Smooth muscle cell (in vitro differentiated cells): Measurements from ENCODE around the gene NFIC. TPM values are rescaled to one million over a fixed set of nuclear protein-coding genes. Genes with fewer than 3 reads are reported as not detected.

Source experiments
- DNase-seq: peaks from one replicate; lab custom pipeline; 2025; ENCODE audit not compliant: unreplicated experiment; lab: John Stamatoyannopoulos, UW
- H2AFZ ChIP-seq: fragments of 200-600 bp; sonication (generic); 2 replicates; pipeline ENCODE4 v1.6.0; 2016; ENCODE audit warnings: antibody characterized with exemption, low read depth, mild to moderate bottlenecking
- H3F3A ChIP-seq: fragments of 200-600 bp; sonication (generic); 2 replicates; pipeline ENCODE4 v1.6.0; 2017; ENCODE audit warnings: antibody characterized with exemption, low read depth
- H3K27ac ChIP-seq: fragments of 200-600 bp; sonication (generic); 2 replicates; pipeline ENCODE4 v1.5.1; 2016; ENCODE audit warnings: low read depth, mild to moderate bottlenecking
- H3K27me3 ChIP-seq: fragments of 200-600 bp; sonication (generic); 2 replicates; pipeline ENCODE4 v1.6.1; 2016; ENCODE audit warnings: low read depth, mild to moderate bottlenecking
- H3K36me3 ChIP-seq: fragments of 200-600 bp; sonication (generic); 2 replicates; pipeline ENCODE4 v1.5.1; 2016; ENCODE audit warnings: low read depth
- H3K4me1 ChIP-seq: fragments of 200-600 bp; sonication (generic); 2 replicates; pipeline ENCODE4 v1.5.1; 2016; ENCODE audit warnings: low read depth
- H3K4me2 ChIP-seq: fragments of 200-600 bp; sonication (generic); 2 replicates; pipeline ENCODE4 v1.6.0; 2016; ENCODE audit warnings: mild to moderate bottlenecking
- H3K4me3 ChIP-seq: fragments of 200-600 bp; sonication (generic); 2 replicates; pipeline ENCODE4 v1.5.1; 2016; ENCODE audit warnings: mild to moderate bottlenecking
- H3K79me2 ChIP-seq: fragments of 200-600 bp; sonication (generic); 2 replicates; pipeline ENCODE4 v1.6.0; 2016; ENCODE audit warnings: low read depth, mild to moderate bottlenecking
- H3K9ac ChIP-seq: fragments of 200-600 bp; sonication (generic); 2 replicates; pipeline ENCODE4 v1.6.0; 2016; ENCODE audit warnings: low read depth
- H3K9me3 ChIP-seq: fragments of 200-600 bp; sonication (generic); replicated peaks from 2 replicates; pipeline ENCODE4 v1.5.1; 2016; ENCODE audit warnings: low read depth
- H4K20me1 ChIP-seq: fragments of 200-600 bp; sonication (generic); 2 replicates; pipeline ENCODE4 v1.6.0; 2016; ENCODE audit warnings: low read depth
- WGBS: methylation state at CpG from one replicate; pipeline ENCODE4 v1.1.7; 2016; ENCODE audit warnings: low lambda C conversion rate; 5-methylcytosine and 5-hydroxymethylcytosine counted together
- polyA plus RNA-seq: library from polyadenylated mRNA; unstranded; fragments of >200 nt; fragmentation: Nextera tagmentation; extraction: Ambion mirVana; gene quantifications from 2 replicates; pipeline ENCODE4 v1.2.1, GENCODE V29; 2016
- total RNA-seq: library from RNA; depleted of rRNA; stranded (reverse); fragments of >200 nt; gene quantifications from 2 replicates; pipeline ENCODE4 v1.2.3, GENCODE V29; 2014
- TF ChIP-seq, protein P1 (sequence below): fragments of 200-600 bp; sonication (generic); IDR thresholded peaks from 2 replicates; pipeline ENCODE4 v1.5.1; 2017; ENCODE audit warnings: borderline replicate concordance, mild to moderate bottlenecking, antibody characterized with exemption; ENCODE audit not compliant: insufficient read depth, poor library complexity, severe bottlenecking

The NFIC gene
- total and polyA plus RNA-seq, 2 experiments from 2014 or later, result 7.9 to 33.2 TPM

DNA sequence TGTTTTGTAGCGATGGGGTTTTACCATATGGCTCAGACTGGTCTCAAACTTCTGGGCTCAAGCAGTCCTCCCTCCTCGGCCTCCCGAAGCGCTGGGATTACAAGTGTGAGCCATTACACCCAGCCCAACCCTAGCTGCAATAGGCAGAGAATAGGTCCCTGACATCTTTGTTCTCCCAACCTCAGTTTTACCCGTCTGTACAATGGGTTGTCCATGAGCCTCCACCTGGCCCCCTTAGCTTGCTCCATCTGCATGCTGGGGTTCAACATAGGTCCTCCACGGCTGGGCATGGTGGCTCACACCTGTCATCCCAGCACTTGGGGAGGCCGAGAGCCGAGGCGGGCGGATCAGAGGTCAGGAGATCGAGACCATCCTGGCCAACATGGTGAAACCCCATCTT, 14.4 kb downstream of the NFIC start:
- no peak overlapping the region for H3K27ac ChIP-seq

DNA sequence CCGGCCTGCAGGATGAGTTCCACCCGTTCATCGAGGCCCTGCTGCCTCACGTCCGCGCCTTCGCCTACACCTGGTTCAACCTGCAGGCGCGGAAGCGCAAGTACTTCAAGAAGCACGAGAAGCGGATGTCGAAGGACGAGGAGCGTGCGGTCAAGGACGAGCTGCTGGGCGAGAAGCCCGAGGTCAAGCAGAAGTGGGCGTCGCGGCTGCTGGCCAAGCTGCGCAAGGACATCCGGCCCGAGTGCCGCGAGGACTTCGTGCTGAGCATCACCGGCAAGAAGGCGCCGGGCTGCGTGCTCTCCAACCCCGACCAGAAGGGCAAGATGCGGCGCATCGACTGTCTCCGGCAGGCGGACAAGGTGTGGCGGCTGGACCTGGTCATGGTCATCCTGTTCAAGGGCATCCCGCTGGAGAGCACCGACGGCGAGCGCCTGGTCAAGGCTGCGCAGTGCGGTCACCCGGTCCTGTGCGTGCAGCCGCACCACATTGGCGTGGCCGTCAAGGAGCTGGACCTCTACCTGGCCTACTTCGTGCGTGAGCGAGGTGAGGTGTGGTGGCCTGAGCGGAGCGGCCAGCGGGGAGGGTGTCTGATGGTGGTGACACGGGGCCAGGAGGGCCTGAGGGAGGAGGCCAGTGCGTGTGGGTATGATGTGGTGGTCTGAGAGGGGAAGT, 15.5 kb downstream of the NFIC start:
- no peak overlapping the region for H3K27ac ChIP-seq
- no peaks in the 10 kb centered on the region for H3F3A ChIP-seq
- H2AFZ ChIP-seq, result no peak overlapping the region
- 94% methylated on average over 59 of the region's 59 CpGs for WGBS
- peaks cover 100% of the 10 kb centered on the region for H4K20me1 ChIP-seq
- DNase-seq, result no peak
- H3K4me1 ChIP-seq, result no peaks in the 10 kb centered on the region
- TF ChIP-seq, protein P1, sequence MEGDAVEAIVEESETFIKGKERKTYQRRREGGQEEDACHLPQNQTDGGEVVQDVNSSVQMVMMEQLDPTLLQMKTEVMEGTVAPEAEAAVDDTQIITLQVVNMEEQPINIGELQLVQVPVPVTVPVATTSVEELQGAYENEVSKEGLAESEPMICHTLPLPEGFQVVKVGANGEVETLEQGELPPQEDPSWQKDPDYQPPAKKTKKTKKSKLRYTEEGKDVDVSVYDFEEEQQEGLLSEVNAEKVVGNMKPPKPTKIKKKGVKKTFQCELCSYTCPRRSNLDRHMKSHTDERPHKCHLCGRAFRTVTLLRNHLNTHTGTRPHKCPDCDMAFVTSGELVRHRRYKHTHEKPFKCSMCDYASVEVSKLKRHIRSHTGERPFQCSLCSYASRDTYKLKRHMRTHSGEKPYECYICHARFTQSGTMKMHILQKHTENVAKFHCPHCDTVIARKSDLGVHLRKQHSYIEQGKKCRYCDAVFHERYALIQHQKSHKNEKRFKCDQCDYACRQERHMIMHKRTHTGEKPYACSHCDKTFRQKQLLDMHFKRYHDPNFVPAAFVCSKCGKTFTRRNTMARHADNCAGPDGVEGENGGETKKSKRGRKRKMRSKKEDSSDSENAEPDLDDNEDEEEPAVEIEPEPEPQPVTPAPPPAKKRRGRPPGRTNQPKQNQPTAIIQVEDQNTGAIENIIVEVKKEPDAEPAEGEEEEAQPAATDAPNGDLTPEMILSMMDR, result no peak
- H3K4me2 ChIP-seq, result no peak overlapping the region
- no peaks in the 10 kb centered on the region for H3K36me3 ChIP-seq
- H3K9me3 ChIP-seq, result no peaks in the 10 kb centered on the region
- no peaks in the 10 kb centered on the region for H3K27me3 ChIP-seq
- peaks cover 4% of the 10 kb centered on the region for H3K79me2 ChIP-seq
- H3K9ac ChIP-seq, result no peak overlapping the region
- no peak overlapping the region for H3K4me3 ChIP-seq

More for the DNA sequence above, 14.4 kb downstream of the NFIC start:
- TF ChIP-seq, protein P1, result no peak
- no peaks in the 10 kb centered on the region for H3K36me3 ChIP-seq
- no peaks in the 10 kb centered on the region for H3K9me3 ChIP-seq
- no peak overlapping the region for H3K9ac ChIP-seq
- 96% methylated on average over 11 of the region's 11 CpGs for WGBS
- peaks cover 100% of the 10 kb centered on the region for H4K20me1 ChIP-seq
- no peaks in the 10 kb centered on the region for H3F3A ChIP-seq
- no peak for DNase-seq
- H3K4me3 ChIP-seq, result no peak overlapping the region
- no peak overlapping the region for H3K4me2 ChIP-seq
- H3K4me1 ChIP-seq, result no peaks in the 10 kb centered on the region
- no peak overlapping the region for H2AFZ ChIP-seq
- no peaks in the 10 kb centered on the region for H3K27me3 ChIP-seq
- H3K79me2 ChIP-seq, result peaks cover 4% of the 10 kb centered on the region

DNA sequence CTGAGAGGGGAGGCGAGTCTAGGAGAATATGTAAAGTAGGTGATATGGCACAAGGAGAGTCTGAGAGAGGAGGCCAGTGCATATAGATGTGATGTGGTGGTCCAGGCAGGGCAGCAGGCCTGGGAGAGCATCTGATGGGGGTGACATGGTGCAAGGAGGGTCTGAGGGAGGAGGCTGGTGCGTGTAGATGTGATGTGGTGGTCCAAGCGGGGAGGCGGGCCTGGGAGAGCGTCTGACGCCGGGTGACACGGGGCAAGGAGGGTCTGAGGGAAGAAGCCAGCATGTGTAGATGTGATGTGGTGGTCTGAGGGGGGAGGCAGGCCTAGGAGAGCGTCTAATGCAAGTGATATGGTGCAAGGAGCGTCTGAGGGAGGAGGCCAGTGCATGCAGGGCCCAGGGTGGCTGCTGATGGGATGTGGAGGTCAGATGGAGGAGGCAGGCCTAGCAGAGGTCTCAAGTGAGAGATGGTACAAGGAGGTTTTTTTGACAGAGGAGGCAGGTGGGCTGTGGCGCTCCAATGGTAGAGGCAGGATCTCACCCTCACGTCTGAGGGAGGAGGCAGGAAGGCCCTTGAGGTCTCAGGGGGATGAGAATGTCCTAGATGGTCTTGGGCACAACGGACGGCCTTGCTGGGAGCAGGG, 16.2 kb downstream of the NFIC start:
- Histone ChIP-seq H4K20me1 (peaks cover 100% of the 10 kb centered on the region), H3K36me3 (no peaks in the 10 kb centered on the region), H3F3A (no peaks in the 10 kb centered on the region), H3K9me3 (no peaks in the 10 kb centered on the region), H3K79me2 (peaks cover 4% of the 10 kb centered on the region), H3K4me1 (no peaks in the 10 kb centered on the region), H2AFZ (no peak overlapping the region), H3K27ac (no peak overlapping the region), H3K9ac (no peak overlapping the region), H3K4me2 (no peak overlapping the region), H3K27me3 (no peaks in the 10 kb centered on the region), H3K4me3 (no peak overlapping the region)
- 96% methylated on average over 14 of the region's 14 CpGs for WGBS
- no peak for DNase-seq
- TF ChIP-seq, protein P1, result no peak
